Right atrium auricular region (tissue), 2 donors: Measurements from ENCODE around the gene NPC1. TPM values are rescaled to one million over a fixed set of nuclear protein-coding genes. Genes with fewer than 3 reads are reported as not detected.

Experiments used
- DNase-seq: peaks from one replicate; pipeline ENCODE4 v3.0.0-alpha.2; 2019; ENCODE audit warnings: low spot score
- H3K27ac ChIP-seq, 2 donors: fragments of 200-600 bp; sonication (generic); 1 replicate in 1 of 2; 2 replicates in 1 of 2; pipeline ENCODE4 v1.5.1; 2016 to 2019
- H3K27me3 ChIP-seq, 2 donors: fragments of 200-600 bp; sonication (generic); one replicate each; pipeline versions ENCODE4 v1.5.1 to v1.6.0; 2017 to 2019
- H3K36me3 ChIP-seq: fragments of 200-600 bp; sonication (generic); one replicate; pipeline ENCODE4 v1.5.1; 2016
- H3K4me1 ChIP-seq, 2 donors: fragments of 200-600 bp; sonication (generic); one replicate each; pipeline versions ENCODE4 v1.5.1 to v1.6.0; 2017 to 2019
- H3K4me3 ChIP-seq, 2 donors: fragments of 200-600 bp; sonication (generic); 1 replicate in 1 of 2; 2 replicates in 1 of 2; pipeline ENCODE4 v1.5.1; 2017 to 2019; ENCODE audit warnings: mild to moderate bottlenecking in 1 of 2, moderate library complexity in 1 of 2
- H3K9me3 ChIP-seq, 2 donors: fragments of 200-600 bp; sonication (generic); one replicate each; pipeline ENCODE4 v1.5.1; 2019
- CTCF ChIP-seq, 2 donors: fragments of 200-600 bp; sonication (generic); IDR thresholded peaks; one replicate each; pipeline ENCODE4 v1.5.1; 2019; ENCODE audit warnings: antibody characterized with exemption in 2 of 2
- total RNA-seq, 2 donors: library from RNA; depleted of rRNA; stranded (reverse); fragments of >200 nt; gene quantifications; one replicate each; pipeline ENCODE4 v1.1.0, GENCODE V29; 2016

The NPC1 gene
- total RNA-seq, 2 donors from 2014 or later, result 16.2 to 26.4 TPM

GRCh38 chr18:23538870-23539269 lies 47.4 kb downstream of the NPC1 start:
- no peak for DNase-seq
- Histone ChIP-seq H3K27me3 (no peaks in the 10 kb centered on the region), H3K4me3 (no peak overlapping the region), H3K27ac (no peak overlapping the region), H3K36me3 (peaks cover 87% of the 10 kb centered on the region), H3K9me3 (no peaks in the 10 kb centered on the region), H3K4me1 (peaks cover 0 to 18% of the 10 kb centered on the region in 2 donors)
- TF ChIP-seq CTCF (IDR thresholded peaks at IDR 0.05), result no peak

GRCh38 chr18:23538001-23538400 lies 48.3 kb downstream of the NPC1 start:
- Histone ChIP-seq H3K9me3 (no peaks in the 10 kb centered on the region), H3K27me3 (no peaks in the 10 kb centered on the region), H3K36me3 (peaks cover 85% of the 10 kb centered on the region), H3K4me1 (peaks cover 0 to 18% of the 10 kb centered on the region in 2 donors), H3K4me3 (no peak overlapping the region), H3K27ac (no peak overlapping the region)
- no peak for DNase-seq
- TF ChIP-seq CTCF (IDR thresholded peaks at IDR 0.05), result no peak

- peaks cover 85% of the 10 kb centered on the region for H3K36me3 ChIP-seq
- TF ChIP-seq CTCF (IDR thresholded peaks at IDR 0.05), result no peak
These were observed 49.0 kb downstream of the NPC1 start for GRCh38 chr18:23537274-23537673.

GRCh38 chr18:23536204-23536603 lies 50.1 kb downstream of the NPC1 start:
- H3K36me3 ChIP-seq, result peaks cover 93% of the 10 kb centered on the region
- H3K9me3 ChIP-seq, result no peaks in the 10 kb centered on the region
- no peak overlapping the region for H3K27ac ChIP-seq
- H3K4me1 ChIP-seq, result peaks cover 0 to 16% of the 10 kb centered on the region in 2 donors
- no peaks in the 10 kb centered on the region for H3K27me3 ChIP-seq
- no peak for TF ChIP-seq CTCF (IDR thresholded peaks at IDR 0.05)
- no peak overlapping the region for H3K4me3 ChIP-seq
- DNase-seq, result no peak

More at GRCh38 chr18:23537274-23537673, 49.0 kb downstream of the NPC1 start:
- H3K27me3 ChIP-seq, result no peaks in the 10 kb centered on the region
- DNase-seq, result no peak
- no peak overlapping the region for H3K27ac ChIP-seq
- H3K4me3 ChIP-seq, result no peak overlapping the region
- H3K4me1 ChIP-seq, result peaks cover 0 to 21% of the 10 kb centered on the region in 2 donors
- no peaks in the 10 kb centered on the region for H3K9me3 ChIP-seq

GRCh38 chr18:23534276-23534675 lies 52.0 kb downstream of the NPC1 start:
- Histone ChIP-seq H3K27ac (no peak overlapping the region), H3K4me3 (no peak overlapping the region), H3K4me1 (peaks cover 0 to 22% of the 10 kb centered on the region in 2 donors), H3K9me3 (no peaks in the 10 kb centered on the region), H3K36me3 (peaks cover 94% of the 10 kb centered on the region), H3K27me3 (no peaks in the 10 kb centered on the region)
- DNase-seq, result no peak
- no peak for TF ChIP-seq CTCF (IDR thresholded peaks at IDR 0.05)

- Histone ChIP-seq H3K4me3 (no peak overlapping the region), H3K9me3 (no peaks in the 10 kb centered on the region), H3K4me1 (peaks cover 0 to 25% of the 10 kb centered on the region in 2 donors), H3K27me3 (no peaks in the 10 kb centered on the region), H3K36me3 (peaks cover 91% of the 10 kb centered on the region), H3K27ac (no peak overlapping the region)
- DNase-seq, result no peak
- TF ChIP-seq CTCF (IDR thresholded peaks at IDR 0.05), result no peak
These were observed 53.5 kb downstream of the NPC1 start for GRCh38 chr18:23532848-23533247.
